C4-2B (cell line): ENCODE measurements around the gene MED8.

Source experiments
- CTCF ChIP-seq: fragments of 450-650 bp; conservative IDR thresholded peaks from 2 replicates; pipeline ENCODE4 v1.5.1; 2017; ENCODE audit warnings: mild to moderate bottlenecking
- ZFX ChIP-seq: fragments of 450-650 bp; IDR thresholded peaks from 2 replicates; pipeline ENCODE4 v1.6.1; 2017

- TF ChIP-seq CTCF (no peak), ZFX (no peak)
These were observed 2.9 kb downstream of the MED8 start for GRCh38 chr1:43386676-43387075.
